Bronchial epithelial cell (primary cell): ENCODE results near the gene ALPG. TPM values are rescaled to one million over a fixed set of nuclear protein-coding genes. Genes with fewer than 3 reads are reported as not detected.
A peak's percentile ranks its signal among the peaks of the same experiment; 100 is the strongest.
"Not testable (repeated sequence)": the region's sequence is repeated elsewhere in the genome, so short reads cannot be mapped to it uniquely, and the experiment has no call there.

Source experiments
- DNase-seq: peaks from one replicate; pipeline ENCODE4 v3.0.0-alpha.2; 2010; ENCODE audit warnings: low read depth
- FAIRE-seq: peaks from 2 replicates; lab custom pipeline; 2011; peaks lifted over from hg19 to GRCh38; lab: Jason Lieb, UNC
- H3K27me3 ChIP-seq: 2 replicates; pipeline ENCODE4 v1.5.1; 2011; ENCODE audit warnings: low read length; ENCODE audit not compliant: control insufficient read depth, insufficient read depth
- H3K36me3 ChIP-seq: 2 replicates; pipeline ENCODE4 v1.5.1; 2011; ENCODE audit warnings: low read length; ENCODE audit not compliant: control insufficient read depth, insufficient read depth
- H3K4me3 ChIP-seq: 2 replicates; pipeline ENCODE4 v1.5.1; 2011; ENCODE audit warnings: mild to moderate bottlenecking, low read depth, low read length, control low read depth
- CTCF ChIP-seq: IDR thresholded peaks from 2 replicates; pipeline ENCODE4 v1.5.1; 2011; ENCODE audit warnings: mild to moderate bottlenecking, moderate library complexity, low read length, control low read depth, inconsistent platforms; ENCODE audit not compliant: insufficient read depth, severe bottlenecking
- total RNA-seq: library from RNA; depleted of rRNA; stranded (reverse); fragments of >200 nt; gene quantifications from 2 replicates; pipeline ENCODE4 v1.2.1, GENCODE V29; 2014

ALPG gene
- total RNA-seq, 1 donor from 2014 or later, result not detected

GRCh38 chr2:232396683-232397082 is 10.0 kb upstream of the ALPG start:
- no peak for TF ChIP-seq CTCF
- no peaks in the 10 kb centered on the region for H3K36me3 ChIP-seq

GRCh38 chr2:232398293-232399034 is 8.2 kb upstream of the ALPG start:
- H3K27me3 ChIP-seq, result no peaks in the 10 kb centered on the region
- no peak overlapping the region for H3K4me3 ChIP-seq
- H3K36me3 ChIP-seq, result no peaks in the 10 kb centered on the region
- DNase-seq, result peak; percentile 26
- no peak for FAIRE-seq
- TF ChIP-seq CTCF, result no peak

More at GRCh38 chr2:232396683-232397082, 10.0 kb upstream of the ALPG start:
- Histone ChIP-seq H3K4me3 (no peak overlapping the region), H3K27me3 (no peaks in the 10 kb centered on the region)
- FAIRE-seq, result no peak
- DNase-seq, result no peak

GRCh38 chr2:232400256-232401015 is 6.2 kb upstream of the ALPG start:
- DNase-seq (no peak), FAIRE-seq (no peak)
- Histone ChIP-seq H3K27me3 (no peaks in the 10 kb centered on the region), H3K4me3 (no peak overlapping the region), H3K36me3 (no peaks in the 10 kb centered on the region)
- TF ChIP-seq CTCF, result no peak

GRCh38 chr2:232402518-232402917 is 4.1 kb upstream of the ALPG start:
- Histone ChIP-seq H3K4me3 (no peak overlapping the region), H3K27me3 (no peaks in the 10 kb centered on the region), H3K36me3 (no peaks in the 10 kb centered on the region)
- TF ChIP-seq CTCF, result no peak
- FAIRE-seq, result no peak
- no peak for DNase-seq

GRCh38 chr2:232405943-232406510 is 617 bp upstream of the ALPG start:
- FAIRE-seq (no peak), DNase-seq (no peak)
- no peak for TF ChIP-seq CTCF
- Histone ChIP-seq H3K27me3 (peaks cover 2% of the 10 kb centered on the region), H3K36me3 (no peaks in the 10 kb centered on the region), H3K4me3 (no peak overlapping the region)

GRCh38 chr2:232407428-232408150 is 945 bp downstream of the ALPG start:
- H3K36me3 ChIP-seq, H3K4me3 ChIP-seq, DNase-seq, H3K27me3 ChIP-seq, FAIRE-seq: not testable (repeated sequence)

- not testable (repeated sequence) for DNase-seq, H3K36me3 ChIP-seq, H3K27me3 ChIP-seq, FAIRE-seq, H3K4me3 ChIP-seq
Measured at GRCh38 chr2:232408269-232408668, 1.6 kb downstream of the ALPG start.

GRCh38 chr2:232409617-232410016 is 3.0 kb downstream of the ALPG start:
- FAIRE-seq, result not testable (repeated sequence)

More at GRCh38 chr2:232409617-232410016, 3.0 kb downstream of the ALPG start:
- not testable (repeated sequence) for H3K4me3 ChIP-seq, H3K36me3 ChIP-seq, H3K27me3 ChIP-seq, DNase-seq
